Tibial artery (tissue), 4 donors: ENCODE data around the gene GPR42.

Experiments used
- DNase-seq, 2 donors: peaks; one replicate each; pipeline ENCODE4 v3.0.0-alpha.2; 2019
- H3K27ac ChIP-seq, 2 donors: fragments of 200-600 bp; sonication (generic) in 1 of 2; 1 replicate in 1 of 2; 2 replicates in 1 of 2; pipeline ENCODE4 v1.5.1; 2018 to 2019; ENCODE audit warnings: mild to moderate bottlenecking in 1 of 2
- H3K27me3 ChIP-seq, 2 donors: fragments of 200-600 bp; sonication (generic) in 1 of 2; one replicate each; pipeline versions ENCODE4 v1.5.1 to v1.6.0; 2016 to 2019
- H3K36me3 ChIP-seq, 3 donors: fragments of 200-600 bp; sonication (generic) in 2 of 3; one replicate each; pipeline ENCODE4 v1.5.1; 2016 to 2019; ENCODE audit warnings: mild to moderate bottlenecking in 2 of 3
- H3K4me1 ChIP-seq, 4 donors: fragments of 200-600 bp; sonication (generic) in 2 of 4; 1 replicate in 3 of 4; 2 replicates in 1 of 4; pipeline ENCODE4 v1.5.1; 2016 to 2019
- H3K4me3 ChIP-seq, 2 donors: fragments of 200-600 bp; sonication (generic) in 1 of 2; 1 replicate in 1 of 2; 2 replicates in 1 of 2; pipeline ENCODE4 v1.5.1; 2018 to 2019; ENCODE audit warnings: mild to moderate bottlenecking in 2 of 2
- H3K9me3 ChIP-seq, 3 donors: fragments of 200-600 bp; sonication (generic) in 1 of 3; one replicate each; pipeline ENCODE4 v1.5.1; 2016 to 2019
- intact Hi-C: fragments of 100-400 bp; cut with DNase I; formaldehyde crosslinking; loops from one replicate; pipeline ENCODE4 v1.15.0; 2023; ENCODE audit warnings: low total_unique reads
- TF ChIP-seq, protein P1 (sequence below), 2 experiments: fragments of 200-600 bp in 1 of 2; fragments of 450-650 bp in 1 of 2; IDR thresholded peaks; one replicate each; pipeline ENCODE4 v1.5.1; 2017 to 2019; ENCODE audit warnings: antibody characterized with exemption in 2 of 2, mild to moderate bottlenecking in 1 of 2, moderate library complexity in 1 of 2

Gene GPR42

DNA sequence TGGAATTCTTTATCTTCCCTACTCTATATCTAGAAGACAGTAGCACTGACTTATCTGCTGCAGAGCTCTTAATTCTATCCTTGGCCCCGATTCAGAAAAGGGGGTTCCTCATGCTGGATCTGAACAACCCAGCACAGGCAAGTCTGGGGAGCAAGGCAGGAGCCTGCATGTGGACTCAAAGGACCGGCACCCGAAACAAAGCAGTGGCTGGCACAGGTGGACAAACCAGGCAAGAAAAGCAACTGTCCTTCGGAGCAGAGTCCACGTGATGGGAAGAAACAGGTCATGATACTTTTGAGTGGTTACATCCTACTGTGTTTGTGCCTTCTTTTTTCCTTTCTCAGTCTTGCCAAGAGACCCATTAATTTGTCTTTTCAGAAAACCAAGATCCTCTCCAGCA, 38.3 kb downstream of the GPR42 start:
- no peaks in the 10 kb centered on the region for H3K4me1 ChIP-seq
- TF ChIP-seq, protein P1, sequence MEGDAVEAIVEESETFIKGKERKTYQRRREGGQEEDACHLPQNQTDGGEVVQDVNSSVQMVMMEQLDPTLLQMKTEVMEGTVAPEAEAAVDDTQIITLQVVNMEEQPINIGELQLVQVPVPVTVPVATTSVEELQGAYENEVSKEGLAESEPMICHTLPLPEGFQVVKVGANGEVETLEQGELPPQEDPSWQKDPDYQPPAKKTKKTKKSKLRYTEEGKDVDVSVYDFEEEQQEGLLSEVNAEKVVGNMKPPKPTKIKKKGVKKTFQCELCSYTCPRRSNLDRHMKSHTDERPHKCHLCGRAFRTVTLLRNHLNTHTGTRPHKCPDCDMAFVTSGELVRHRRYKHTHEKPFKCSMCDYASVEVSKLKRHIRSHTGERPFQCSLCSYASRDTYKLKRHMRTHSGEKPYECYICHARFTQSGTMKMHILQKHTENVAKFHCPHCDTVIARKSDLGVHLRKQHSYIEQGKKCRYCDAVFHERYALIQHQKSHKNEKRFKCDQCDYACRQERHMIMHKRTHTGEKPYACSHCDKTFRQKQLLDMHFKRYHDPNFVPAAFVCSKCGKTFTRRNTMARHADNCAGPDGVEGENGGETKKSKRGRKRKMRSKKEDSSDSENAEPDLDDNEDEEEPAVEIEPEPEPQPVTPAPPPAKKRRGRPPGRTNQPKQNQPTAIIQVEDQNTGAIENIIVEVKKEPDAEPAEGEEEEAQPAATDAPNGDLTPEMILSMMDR (IDR thresholded peaks at IDR 0.05), result no peak
- peaks cover 0 to 6% of the 10 kb centered on the region in 2 donors for H3K27me3 ChIP-seq
- DNase-seq, result peak in 1 of 2 donors; percentile 13
- no peaks in the 10 kb centered on the region for H3K9me3 ChIP-seq
- H3K36me3 ChIP-seq, result no peaks in the 10 kb centered on the region
- intact Hi-C loops, result no loop called here
- no peak overlapping the region for H3K4me3 ChIP-seq
- no peak overlapping the region for H3K27ac ChIP-seq

DNA sequence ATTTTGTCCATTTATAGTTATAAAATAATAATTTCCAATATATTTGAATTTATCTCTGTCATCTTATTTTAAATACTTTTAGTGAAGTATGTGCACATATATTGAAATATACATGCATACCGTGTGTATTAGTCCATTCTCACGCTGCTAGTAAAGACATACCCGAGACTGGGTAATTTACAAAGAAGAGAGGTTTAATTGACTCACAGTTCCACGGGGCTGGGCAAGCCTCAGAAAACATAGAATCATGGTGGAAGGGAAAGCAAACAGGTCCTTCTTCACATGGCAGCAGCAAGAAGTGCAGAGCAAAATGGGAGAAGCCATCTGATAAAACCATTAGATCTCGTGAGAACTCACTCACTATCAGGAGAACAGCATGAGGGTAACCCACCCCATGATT, 39.6 kb downstream of the GPR42 start:
- TF ChIP-seq, protein P1 (IDR thresholded peaks at IDR 0.05), result no peak
- intact Hi-C loops, result no loop called here

DNA sequence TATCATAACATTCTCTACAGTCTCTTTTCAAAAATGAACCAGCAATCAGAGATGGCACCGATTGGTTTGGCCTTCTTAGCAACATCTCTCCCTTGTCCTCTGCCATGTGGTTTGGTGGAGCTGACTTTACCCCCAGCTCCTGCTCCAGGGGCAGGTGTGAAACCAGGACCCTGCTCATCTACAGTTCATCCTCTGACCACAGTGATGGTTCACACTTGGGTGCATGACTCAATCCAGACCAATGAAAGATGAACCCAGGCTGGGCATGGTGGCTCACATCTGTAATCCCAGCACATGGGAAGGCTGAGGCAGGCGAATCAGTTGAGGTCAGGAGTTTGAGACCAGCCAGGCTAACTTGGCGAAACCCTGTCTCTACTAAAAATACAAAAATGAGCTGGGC, 43.6 kb downstream of the GPR42 start:
- no peaks in the 10 kb centered on the region for H3K9me3 ChIP-seq
- DNase-seq, result no peak
- H3K27ac ChIP-seq, result no peak overlapping the region
- peaks cover 0 to 17% of the 10 kb centered on the region in 2 donors for H3K27me3 ChIP-seq
- TF ChIP-seq, protein P1 (IDR thresholded peaks at IDR 0.05), result no peak
- no peak overlapping the region for H3K4me3 ChIP-seq
- intact Hi-C loops, result no loop called here
- no peaks in the 10 kb centered on the region for H3K4me1 ChIP-seq
- no peaks in the 10 kb centered on the region for H3K36me3 ChIP-seq

More for the DNA sequence above, 39.6 kb downstream of the GPR42 start:
- Histone ChIP-seq H3K4me1 (no peaks in the 10 kb centered on the region), H3K4me3 (no peak overlapping the region), H3K27me3 (peaks cover 0 to 16% of the 10 kb centered on the region in 2 donors), H3K36me3 (no peaks in the 10 kb centered on the region), H3K9me3 (no peaks in the 10 kb centered on the region), H3K27ac (no peak overlapping the region)
- no peak for DNase-seq

DNA sequence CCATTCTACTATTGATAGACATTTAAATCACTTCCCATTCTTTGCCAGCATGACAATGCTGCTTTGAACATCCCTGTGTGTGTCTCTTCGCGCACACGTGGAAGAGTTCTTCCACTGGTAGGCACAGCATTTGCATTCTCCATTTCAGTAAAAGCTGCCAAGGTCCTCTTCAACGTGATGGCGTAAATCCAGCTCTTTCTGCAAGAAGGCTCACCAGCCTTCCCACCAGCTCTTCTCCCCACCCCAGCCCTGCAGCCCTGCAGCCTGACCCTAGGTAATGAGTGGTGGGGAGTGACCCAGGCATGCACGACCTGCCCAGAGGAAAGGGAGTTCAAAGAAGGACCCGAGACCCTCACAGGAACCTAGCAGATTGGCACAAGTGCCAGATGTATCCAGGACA, 45.5 kb downstream of the GPR42 start:
- intact Hi-C loops, result no loop called here
- H3K9me3 ChIP-seq, result no peaks in the 10 kb centered on the region
- no peak overlapping the region for H3K27ac ChIP-seq
- no peak for DNase-seq
- TF ChIP-seq, protein P1 (IDR thresholded peaks at IDR 0.05), result no peak
- H3K27me3 ChIP-seq, result peaks cover 0 to 17% of the 10 kb centered on the region in 2 donors
- no peaks in the 10 kb centered on the region for H3K36me3 ChIP-seq
- no peak overlapping the region for H3K4me3 ChIP-seq
- no peaks in the 10 kb centered on the region for H3K4me1 ChIP-seq

DNA sequence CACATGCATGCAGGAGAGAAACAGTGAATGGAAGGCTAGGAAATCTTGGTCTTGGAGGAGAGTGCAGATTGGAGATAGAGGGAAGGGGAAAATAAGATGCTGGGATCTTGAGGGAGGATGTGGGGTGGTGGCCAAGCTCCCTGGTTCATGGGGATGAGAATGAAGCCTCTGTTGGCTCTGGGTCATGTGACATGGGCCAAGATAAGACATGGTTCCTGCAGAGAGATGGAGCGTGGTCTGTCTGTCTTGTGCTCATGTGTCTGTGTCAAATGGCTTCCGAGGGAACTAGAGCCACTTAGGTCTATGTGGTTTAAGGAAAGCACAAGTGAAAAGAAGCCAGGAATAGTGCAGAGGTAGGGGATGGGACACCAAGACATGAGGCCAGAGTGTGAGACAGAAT, 46.4 kb downstream of the GPR42 start:
- H3K4me1 ChIP-seq, result no peaks in the 10 kb centered on the region
- no peaks in the 10 kb centered on the region for H3K9me3 ChIP-seq
- no peaks in the 10 kb centered on the region for H3K36me3 ChIP-seq
- no peak for DNase-seq
- H3K4me3 ChIP-seq, result no peak overlapping the region
- H3K27me3 ChIP-seq, result peaks cover 0 to 17% of the 10 kb centered on the region in 2 donors
- TF ChIP-seq, protein P1 (IDR thresholded peaks at IDR 0.05), result no peak
- intact Hi-C loops, result no loop called here
- H3K27ac ChIP-seq, result no peak overlapping the region
